HUES6 (cell line): Measurements from ENCODE around the gene MEAK7.

Experiments
- H3K27ac ChIP-seq: 2 replicates; pipeline ENCODE4 v1.7.0; 2013; ENCODE audit warnings: low read depth, mild to moderate bottlenecking, low read length, inconsistent platforms
- H3K27me3 ChIP-seq: 2 replicates; pipeline ENCODE4 v1.6.1; 2013; ENCODE audit warnings: low read length; ENCODE audit not compliant: control insufficient read depth, insufficient read depth
- H3K36me3 ChIP-seq: 2 replicates; pipeline ENCODE4 v1.6.1; 2013; ENCODE audit warnings: low read length; ENCODE audit not compliant: control insufficient read depth, insufficient read depth
- H3K4me1 ChIP-seq: 2 replicates; pipeline ENCODE4 v1.6.1; 2013; ENCODE audit warnings: low read length; ENCODE audit not compliant: control insufficient read depth, insufficient read depth
- H3K4me3 ChIP-seq: 2 replicates; pipeline ENCODE4 v1.5.1; 2013; ENCODE audit warnings: low read depth, low read length
- H3K9ac ChIP-seq: one replicate; pipeline ENCODE4 v1.6.1; 2013; ENCODE audit warnings: mild to moderate bottlenecking, low read length
- H3K9me3 ChIP-seq: 2 replicates; pipeline ENCODE4 v1.6.1; 2013; ENCODE audit warnings: low read depth, low read length; ENCODE audit not compliant: control insufficient read depth, insufficient read depth

MEAK7 gene

DNA sequence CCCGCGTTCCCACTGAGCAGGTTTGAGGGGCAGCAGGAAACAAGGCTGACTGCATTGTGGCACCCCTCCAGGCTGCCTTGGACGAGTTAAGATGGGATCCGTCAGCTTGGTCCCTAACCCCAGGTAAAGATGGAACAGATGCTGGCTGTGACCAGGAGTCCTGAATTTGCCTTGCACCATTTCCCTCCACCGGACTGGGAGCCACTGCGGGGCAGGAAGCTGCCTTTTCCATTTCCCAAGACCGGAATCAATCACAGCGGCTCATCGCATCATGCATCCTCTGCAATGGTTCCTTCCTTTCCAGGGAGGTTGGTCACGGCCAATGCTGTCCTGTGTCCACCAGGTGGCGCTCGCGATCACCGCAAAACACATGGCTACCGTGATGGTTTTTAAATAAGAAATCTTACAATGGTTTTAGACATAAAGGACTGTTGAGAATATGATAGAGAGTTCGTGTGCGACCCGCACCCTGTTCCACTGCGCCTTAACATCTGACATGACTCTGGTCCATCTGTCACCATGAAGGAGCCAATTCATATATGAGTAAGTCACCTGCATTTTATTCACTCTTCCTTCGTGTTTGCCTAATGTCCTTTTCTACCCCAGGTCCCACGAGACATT, 6.8 kb upstream of the MEAK7 start:
- Histone ChIP-seq H3K4me1 (peaks cover 27% of the 10 kb centered on the region), H3K4me3 (no peak overlapping the region; the same call in 1 of the 2 replicates), H3K36me3 (no peaks in the 10 kb centered on the region), H3K27ac (no peak overlapping the region), H3K27me3 (no peaks in the 10 kb centered on the region), H3K9me3 (no peaks in the 10 kb centered on the region), H3K9ac (no peak overlapping the region)

DNA sequence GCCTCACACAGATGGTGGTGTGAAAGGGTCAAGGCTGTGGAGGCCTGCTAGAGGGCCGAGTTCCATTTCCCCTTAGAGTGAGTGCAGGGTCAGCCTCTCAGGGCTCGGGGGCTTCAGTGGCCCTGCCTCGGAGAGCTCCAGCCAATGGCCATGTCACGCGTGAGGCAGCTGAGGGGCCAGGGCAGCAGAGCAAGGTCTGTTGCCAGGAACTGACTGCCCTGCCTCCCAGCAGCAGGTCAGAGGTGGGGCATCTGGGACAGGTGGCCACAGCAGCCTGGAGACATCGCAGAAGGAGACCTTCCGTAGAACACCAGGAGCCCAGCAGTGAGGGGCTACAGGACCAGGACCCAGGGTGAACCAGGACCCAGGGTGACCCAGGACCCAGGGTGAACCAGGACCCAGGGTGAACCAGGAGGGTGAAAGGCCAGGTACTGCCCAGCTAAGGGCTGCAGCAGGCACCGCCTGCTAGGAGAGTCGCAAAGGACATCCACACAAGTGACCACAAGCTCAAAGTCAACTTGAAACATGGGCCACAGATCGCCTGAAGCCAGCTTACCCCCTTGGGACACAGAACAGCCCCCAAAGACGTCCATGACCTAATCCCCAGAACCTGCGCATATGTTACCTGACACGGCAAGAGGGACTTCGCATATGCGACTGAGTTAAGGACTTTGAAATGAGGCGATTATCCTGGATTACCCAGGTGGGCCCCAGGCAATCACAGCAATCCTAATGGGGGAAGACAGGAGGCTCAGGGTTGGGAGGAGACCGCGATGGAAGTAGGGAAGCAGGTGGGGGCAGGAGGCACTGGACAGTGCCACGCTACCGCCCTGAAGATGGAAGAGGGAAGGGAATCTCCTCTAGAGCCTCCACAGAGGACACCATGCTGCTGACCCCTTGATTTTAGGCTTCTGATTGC, 4.8 kb upstream of the MEAK7 start:
- Histone ChIP-seq H3K36me3 (no peaks in the 10 kb centered on the region), H3K9ac (peak overlapping the region; percentile 55), H3K9me3 (no peaks in the 10 kb centered on the region), H3K27ac (no peak overlapping the region), H3K4me1 (peaks cover 23% of the 10 kb centered on the region), H3K27me3 (no peaks in the 10 kb centered on the region), H3K4me3 (no peak overlapping the region)

- no peak overlapping the region for H3K4me3 ChIP-seq
- peaks cover 28% of the 10 kb centered on the region for H3K4me1 ChIP-seq
- no peak overlapping the region for H3K9ac ChIP-seq
- H3K36me3 ChIP-seq, result no peaks in the 10 kb centered on the region
- no peaks in the 10 kb centered on the region for H3K27me3 ChIP-seq
- no peak overlapping the region for H3K27ac ChIP-seq
- H3K9me3 ChIP-seq, result no peaks in the 10 kb centered on the region
These were observed 4.0 kb upstream of the MEAK7 start for GRCh38 chr16:84508502-84508901.

GRCh38 chr16:84507011-84507982, 2.8 kb upstream of the MEAK7 start:
- H3K27ac ChIP-seq, result no peak overlapping the region
- H3K9ac ChIP-seq, result no peak overlapping the region
- no peak overlapping the region for H3K4me3 ChIP-seq

GRCh38 chr16:84505249-84506187, 1.1 kb upstream of the MEAK7 start:
- Histone ChIP-seq H3K27ac (peak overlapping the region; percentile 75), H3K9me3 (no peaks in the 10 kb centered on the region), H3K27me3 (no peaks in the 10 kb centered on the region), H3K4me3 (peak overlapping the region; percentile 99), H3K9ac (peak overlapping the region; percentile 72), H3K36me3 (no peaks in the 10 kb centered on the region), H3K4me1 (peaks cover 25% of the 10 kb centered on the region)

More at GRCh38 chr16:84507011-84507982, 2.8 kb upstream of the MEAK7 start:
- Histone ChIP-seq H3K4me1 (peaks cover 29% of the 10 kb centered on the region), H3K9me3 (no peaks in the 10 kb centered on the region), H3K36me3 (no peaks in the 10 kb centered on the region), H3K27me3 (no peaks in the 10 kb centered on the region)

- Histone ChIP-seq H3K4me3 (peak overlapping the region; percentile 99), H3K27ac (no peak overlapping the region), H3K36me3 (0 out of 2 replicates have a peak, but pooled peaks cover under 1% of the 10 kb centered on the region), H3K27me3 (no peaks in the 10 kb centered on the region), H3K9ac (peak overlapping the region; percentile 71), H3K9me3 (no peaks in the 10 kb centered on the region), H3K4me1 (peaks cover 15% of the 10 kb centered on the region)
These were observed 586 bp downstream of the MEAK7 start for GRCh38 chr16:84503751-84504395.

DNA sequence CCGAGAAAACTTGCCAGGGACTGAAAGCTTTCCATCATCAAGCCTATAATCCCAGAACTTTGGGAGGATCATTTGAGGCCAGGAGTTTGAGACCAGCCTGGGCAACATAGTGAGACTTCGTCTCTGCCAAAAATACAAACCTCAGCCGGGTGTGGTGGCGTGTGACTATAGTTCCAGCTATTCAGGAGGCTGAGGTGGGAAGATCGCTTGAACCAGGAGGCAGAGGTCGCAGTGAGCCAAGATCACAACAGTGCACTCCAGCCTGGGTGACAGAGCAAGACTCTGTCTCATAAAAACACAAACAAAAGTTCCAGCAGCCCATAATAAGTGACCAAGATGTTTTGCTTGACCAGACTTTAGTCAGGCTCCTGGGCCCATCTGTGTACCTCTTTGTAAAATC, 1.9 kb downstream of the MEAK7 start:
- Histone ChIP-seq H3K4me1 (peaks cover 13% of the 10 kb centered on the region), H3K36me3 (peaks cover 9% of the 10 kb centered on the region), H3K27ac (no peak overlapping the region), H3K9ac (no peak overlapping the region), H3K27me3 (no peaks in the 10 kb centered on the region), H3K9me3 (no peaks in the 10 kb centered on the region), H3K4me3 (no peak overlapping the region)

- H3K9ac ChIP-seq, result no peak overlapping the region
- no peak overlapping the region for H3K27ac ChIP-seq
- H3K27me3 ChIP-seq, result no peaks in the 10 kb centered on the region
- H3K36me3 ChIP-seq, result peaks cover 14% of the 10 kb centered on the region
- peaks cover 13% of the 10 kb centered on the region for H3K4me1 ChIP-seq
- H3K4me3 ChIP-seq, result no peak overlapping the region
- H3K9me3 ChIP-seq, result no peaks in the 10 kb centered on the region
These were observed 2.4 kb downstream of the MEAK7 start for GRCh38 chr16:84502075-84502474.

DNA sequence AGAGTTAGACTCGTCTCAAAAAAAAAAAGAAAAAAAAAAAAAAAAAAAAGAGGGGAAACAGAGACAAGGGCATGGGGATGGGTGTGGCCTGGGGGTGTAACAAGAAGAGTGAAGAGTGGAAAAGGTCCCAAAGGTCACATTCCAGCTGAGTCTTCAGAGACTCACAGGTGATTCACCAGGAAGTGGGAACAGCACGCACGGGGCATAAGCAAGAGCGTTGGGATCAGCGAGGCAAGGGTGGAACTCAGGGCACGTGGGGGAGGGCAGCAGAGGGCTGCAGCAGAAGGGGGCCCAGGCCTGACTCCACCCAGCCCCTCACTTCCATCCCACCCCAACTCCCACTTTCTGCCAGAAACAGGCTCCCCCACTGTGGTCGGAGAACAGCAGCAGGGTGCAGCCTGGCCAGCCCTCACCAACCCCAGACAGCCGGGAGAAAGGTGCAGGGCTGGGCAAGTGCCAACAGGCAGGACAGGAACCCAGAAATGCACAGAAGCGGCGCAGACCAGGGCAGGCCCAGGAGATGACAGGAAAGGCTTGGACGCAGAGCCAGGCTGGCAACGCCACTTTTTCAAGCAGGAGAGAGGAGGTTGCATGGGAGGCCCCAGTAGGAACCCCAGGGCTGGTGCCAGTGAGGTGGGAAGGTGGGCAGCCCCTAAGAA, 3.3 kb downstream of the MEAK7 start:
- no peaks in the 10 kb centered on the region for H3K9me3 ChIP-seq
- H3K9ac ChIP-seq, result no peak overlapping the region
- H3K36me3 ChIP-seq, result peaks cover 23% of the 10 kb centered on the region
- peaks cover 13% of the 10 kb centered on the region for H3K4me1 ChIP-seq
- H3K4me3 ChIP-seq, result no peak overlapping the region
- no peaks in the 10 kb centered on the region for H3K27me3 ChIP-seq
- no peak overlapping the region for H3K27ac ChIP-seq
